ENCODE measurements around the gene DIP2C.

Gene DIP2C

DNA sequence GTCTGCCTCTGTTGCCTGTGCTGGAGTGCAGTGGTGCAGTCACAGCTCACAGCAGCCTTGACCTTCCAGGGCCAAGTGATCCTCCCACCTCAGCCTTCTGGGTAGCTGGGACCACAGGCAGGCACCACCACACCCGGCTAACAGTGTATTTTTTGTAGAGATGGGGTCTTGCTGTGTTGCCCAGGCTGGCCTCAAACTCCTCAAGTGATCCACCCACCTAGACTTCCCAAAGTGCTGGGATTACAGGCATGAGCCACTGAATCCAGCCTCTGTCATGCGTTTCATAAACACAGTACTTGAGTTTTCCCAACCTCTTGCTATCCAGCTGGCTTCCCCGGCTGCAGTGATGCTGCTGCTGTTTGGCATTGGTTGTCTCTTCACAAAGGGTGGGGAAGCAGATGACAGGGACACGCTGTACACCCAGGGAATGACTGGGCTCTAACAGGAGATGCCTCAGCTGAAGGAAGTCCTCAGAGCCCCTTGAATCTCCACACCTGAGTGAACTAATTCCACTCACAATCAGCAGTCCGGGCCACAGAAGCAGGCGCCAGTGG lies 191.5 kb downstream of the DIP2C start:
- DNase-seq (ENCODE audit: low read depth in 3 of 3), result no peak

DNA sequence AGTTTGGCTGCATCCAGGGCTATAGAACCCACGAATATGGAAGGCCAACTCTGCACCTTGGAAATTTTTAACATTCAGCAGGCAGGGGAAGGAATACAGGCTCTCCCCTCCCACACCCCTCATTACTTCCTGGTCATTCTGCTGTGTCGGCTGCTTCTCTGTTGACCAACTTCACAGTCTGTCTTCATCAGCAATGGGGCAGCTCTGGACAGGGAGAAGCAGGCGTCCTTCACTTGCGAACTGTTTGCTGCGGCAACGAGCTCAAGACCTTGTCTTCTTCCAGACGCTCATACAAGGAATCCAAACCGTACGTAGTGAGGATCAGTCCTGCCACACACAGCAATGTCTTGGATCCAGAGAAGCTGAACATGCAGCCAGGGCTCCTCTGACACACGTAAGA lies 192.2 kb downstream of the DIP2C start:
- no peak for DNase-seq (ENCODE audit: low read depth in 3 of 3)

DNA sequence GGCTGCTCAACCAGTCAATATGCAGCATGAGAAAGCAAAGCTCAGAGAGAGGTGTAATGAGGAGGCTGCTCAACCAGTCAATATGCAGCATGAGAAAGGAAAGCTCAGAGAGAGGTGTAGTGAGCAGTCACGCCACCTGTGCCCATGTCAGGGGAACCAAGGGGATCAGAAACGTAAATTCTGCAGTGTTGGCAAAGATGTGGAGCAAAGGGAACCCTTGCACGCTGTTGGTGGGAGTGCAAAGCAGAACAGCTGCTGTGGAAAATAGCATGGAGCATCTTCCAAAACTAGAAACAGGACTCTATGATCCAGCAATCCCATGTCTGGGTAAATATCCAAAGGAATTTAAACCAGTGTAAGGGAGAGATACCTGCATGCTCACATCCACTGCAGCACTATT lies 194.9 kb downstream of the DIP2C start:
- no peak for DNase-seq (ENCODE audit: low read depth in 3 of 3)

DNA sequence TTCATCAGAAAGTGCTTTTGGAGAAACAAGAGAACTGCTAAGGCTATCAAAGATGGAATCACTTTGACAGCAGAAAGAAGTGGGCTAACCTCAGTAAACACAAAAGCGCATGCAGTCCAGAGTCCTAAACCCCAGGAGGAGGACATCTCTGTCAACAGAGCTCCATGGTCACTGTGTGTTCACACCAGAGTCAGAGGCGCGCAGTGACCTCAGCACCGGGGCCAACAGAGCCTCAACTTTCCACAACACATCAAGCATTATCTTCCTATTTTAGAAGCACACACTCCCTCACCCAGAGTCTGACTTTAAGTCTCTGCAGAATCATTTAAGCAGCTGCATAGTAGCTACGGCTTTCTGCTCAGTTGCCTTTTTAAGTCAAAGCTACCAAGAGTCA lies 195.3 kb downstream of the DIP2C start:
- DNase-seq (ENCODE audit: low read depth in 3 of 3), result no peak

DNA sequence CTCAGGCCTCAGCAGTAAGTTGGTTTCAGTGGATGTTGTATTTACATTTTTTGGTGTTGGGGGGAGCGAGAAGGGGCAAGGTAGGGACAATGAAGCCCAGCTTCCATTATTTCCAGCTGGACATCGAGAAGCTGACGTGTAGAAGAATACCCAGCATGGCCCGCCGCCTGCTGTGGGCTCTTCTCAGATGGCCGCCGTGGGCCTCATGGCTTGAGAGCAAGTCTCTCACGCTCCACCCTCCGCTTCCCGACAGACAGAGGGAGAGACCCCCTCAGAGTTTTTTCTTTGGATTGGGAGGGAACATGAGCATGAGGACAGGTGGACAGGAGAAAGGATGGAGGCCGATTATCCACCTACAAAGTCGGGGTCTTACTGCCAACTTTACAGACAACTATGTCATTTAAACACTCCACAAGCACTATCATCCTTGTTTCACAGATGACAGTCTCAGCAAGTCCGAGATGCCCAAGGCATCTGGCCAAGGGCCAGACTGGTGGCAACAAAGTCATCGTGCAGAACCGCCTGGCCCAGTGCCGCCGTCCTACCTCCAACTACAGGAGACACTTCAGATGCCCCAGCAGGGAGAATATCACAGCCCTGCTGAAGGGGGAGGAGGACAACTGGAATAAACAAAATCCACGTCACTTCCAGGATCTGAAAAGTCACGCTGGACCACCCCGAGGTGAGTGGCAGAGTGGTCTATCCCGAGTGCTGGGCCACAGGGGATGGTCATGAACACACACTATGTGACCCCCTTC lies 195.9 kb downstream of the DIP2C start:
- DNase-seq (ENCODE audit: low read depth in 3 of 3), result no peak

DNA sequence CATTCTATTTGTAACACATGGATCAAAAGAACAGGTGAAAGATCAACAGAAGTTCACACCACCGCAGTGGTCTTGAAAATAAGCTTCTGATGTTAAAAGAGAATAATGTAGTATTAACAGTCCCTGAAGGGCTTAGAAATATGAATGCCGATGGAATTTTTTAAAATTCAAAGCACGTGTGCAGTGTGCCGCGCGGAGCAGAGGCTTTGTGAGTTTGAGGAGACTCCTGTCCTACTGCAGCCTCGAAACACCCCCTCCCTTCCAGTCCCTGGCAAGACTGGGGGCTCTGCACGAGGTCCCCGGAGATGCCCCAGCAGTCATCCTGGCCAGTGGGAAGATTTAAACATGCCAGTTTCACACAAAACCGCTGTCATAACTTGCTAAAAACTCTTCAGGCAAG lies 196.6 kb downstream of the DIP2C start:
- no peak for DNase-seq (ENCODE audit: low read depth in 3 of 3)

DNA sequence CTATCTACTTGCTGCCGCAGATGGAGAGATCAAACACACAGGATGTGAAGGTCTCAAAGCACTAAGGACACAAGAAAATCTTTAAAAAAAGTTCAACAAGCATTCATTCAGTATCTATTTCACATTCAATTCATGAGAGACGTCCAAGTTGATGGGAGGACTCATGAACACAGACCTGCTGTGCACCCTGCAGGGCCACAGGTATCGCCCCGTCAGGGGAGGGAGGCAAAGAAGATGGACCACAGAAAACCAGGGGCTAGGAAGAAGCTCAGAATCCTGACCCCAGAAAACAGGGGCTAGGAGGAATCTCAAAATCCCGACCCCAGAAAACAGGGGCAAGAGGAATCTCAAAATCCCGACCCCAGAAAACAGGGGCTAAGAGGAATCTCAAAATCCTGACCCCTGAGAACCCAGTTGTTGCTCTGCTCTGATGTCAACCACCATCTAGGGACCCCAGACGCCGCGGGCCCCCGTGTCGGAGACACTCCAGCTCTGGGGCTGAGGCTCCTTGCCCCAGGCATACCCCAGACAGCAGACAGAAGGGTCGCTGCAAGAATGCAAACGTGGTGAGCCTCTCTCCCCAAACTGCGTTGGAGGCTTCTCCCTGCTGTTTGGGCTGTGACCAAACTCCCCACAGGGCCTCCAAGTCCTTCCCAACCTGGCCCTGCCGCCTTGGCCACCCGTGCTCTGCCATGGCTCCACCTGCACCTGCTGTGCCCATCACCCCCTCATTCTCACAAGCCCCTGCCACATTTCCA lies 197.6 kb downstream of the DIP2C start:
- DNase-seq (ENCODE audit: low read depth in 3 of 3), result no peak

DNA sequence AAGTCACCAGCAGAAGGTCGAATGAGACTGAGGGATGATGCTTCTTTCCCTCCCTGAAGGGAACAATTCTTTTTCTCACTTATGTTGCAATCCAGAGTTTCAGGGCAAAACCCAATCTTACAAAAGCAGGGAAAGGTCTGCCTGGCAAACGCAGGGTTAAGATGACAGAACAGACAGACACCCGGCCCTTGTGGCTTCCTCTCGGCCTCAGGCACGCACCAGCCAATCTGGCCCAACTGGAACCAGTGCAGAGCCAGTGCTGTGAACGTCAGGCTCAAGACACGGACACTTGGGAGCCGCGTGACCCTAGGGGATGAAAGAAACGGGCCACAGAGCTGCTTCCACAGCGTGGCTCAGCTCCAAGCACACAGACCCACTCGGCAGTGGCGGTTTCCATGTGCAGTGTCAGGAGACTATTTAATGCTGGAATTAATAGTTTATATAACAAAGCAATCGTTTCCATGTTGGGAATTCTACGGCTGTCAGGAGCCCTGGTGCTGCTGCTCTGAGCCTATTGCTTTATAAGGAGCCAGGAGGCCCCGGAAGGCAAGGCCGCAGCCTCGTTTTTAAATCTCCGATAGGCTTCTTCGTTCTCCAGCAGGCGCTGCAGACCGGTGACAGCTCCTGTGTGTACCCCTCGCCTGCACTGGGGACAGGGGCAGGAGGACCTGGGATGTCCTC lies 198.4 kb downstream of the DIP2C start:
- no peak for DNase-seq (ENCODE audit: low read depth in 3 of 3)

DNA sequence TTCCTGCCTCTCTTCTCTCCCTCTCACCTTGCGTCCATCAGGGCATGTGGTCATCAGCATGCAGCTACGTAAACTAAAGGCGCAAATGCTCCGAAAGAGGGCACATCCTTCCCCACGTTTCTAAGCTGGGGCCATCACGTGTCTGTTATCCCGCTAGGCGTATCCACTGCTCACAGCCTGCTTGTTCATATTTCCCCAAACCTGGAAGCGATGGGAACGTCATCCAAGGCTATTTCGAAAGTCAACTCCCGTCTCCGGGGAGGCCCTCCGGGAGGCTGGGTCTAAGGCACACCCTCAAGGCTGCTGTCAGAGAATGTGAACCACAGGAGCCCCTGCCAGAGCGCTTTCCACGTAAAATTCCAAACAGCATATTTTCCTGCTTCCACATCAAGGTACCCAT lies 199.2 kb downstream of the DIP2C start:
- DNase-seq (ENCODE audit: low read depth in 3 of 3), result no peak

DNA sequence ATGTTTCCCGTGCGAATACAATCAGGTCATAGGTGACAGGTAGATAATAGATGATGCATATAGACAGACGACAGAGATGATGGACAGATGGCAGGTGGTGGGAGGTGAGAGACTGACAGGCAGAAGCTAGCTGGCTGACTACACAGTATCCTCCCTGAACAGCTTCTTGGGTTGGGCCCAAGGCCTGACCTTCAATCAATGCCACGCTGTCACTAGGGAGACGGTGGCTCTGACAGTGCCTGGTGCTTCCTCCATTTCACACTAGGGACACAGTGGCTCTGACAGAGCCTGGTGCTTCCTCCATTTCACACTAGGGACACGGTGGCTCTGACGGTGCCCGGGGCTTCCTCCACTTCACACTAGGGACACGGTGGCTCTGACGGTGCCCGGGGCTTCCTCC lies 200.1 kb downstream of the DIP2C start:
- DNase-seq (ENCODE audit: low read depth in 3 of 3), result no peak

DNA sequence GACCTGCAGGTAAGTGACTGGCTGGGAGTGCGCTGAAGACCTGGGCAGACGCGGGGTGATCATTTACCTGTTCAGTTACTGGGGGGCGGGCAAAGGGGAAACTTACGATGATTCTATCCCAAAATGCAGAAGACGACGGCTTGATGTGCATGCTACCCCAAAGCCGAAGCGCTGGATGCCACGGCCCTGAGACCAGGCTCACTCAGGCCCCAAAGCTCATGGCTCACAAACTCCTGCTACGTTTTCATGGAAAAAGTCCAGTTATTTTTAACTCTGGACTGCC lies 200.6 kb downstream of the DIP2C start:
- no peak for DNase-seq (ENCODE audit: low read depth in 3 of 3)

DNA sequence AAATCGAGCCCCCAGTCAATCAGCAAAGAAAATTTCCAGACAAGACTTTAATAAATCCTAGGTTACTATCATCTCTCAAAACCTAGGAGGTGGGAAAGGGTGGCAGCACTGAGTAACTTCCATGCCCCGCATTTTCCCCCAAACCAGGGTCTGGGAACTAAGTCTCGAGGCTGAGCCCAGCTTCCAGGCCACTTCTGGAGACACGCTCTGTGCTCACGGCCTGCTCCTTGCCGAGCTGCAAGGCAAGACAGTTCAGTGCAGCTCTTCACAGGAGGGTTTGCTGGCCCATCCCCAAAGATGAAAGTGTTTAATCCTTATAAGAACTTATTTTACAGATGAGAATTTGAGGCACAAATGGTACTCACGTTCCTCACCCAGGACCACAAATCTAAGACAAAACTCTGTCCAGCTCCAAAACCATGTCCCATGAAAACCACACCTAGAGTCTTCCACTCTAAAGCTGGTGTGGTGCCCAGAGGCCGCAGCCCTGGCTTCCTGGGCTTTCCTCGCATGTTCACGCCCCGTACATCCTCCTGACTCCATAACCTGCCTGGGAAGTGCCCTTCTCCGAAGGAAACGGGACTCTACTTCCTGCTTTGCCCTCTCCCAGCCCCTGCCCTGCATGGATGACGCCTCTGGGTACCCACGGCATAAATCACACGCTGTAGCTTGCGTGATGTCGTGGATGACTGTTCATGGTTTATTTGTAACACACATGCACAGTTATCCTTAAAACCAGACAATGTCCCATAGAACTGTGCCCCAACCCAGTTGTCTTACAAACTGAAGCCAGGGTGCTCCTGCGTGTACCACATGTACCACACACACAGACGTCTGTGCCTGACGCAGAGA lies 201.2 kb downstream of the DIP2C start:
- no peak for DNase-seq (ENCODE audit: low read depth in 3 of 3)

DNA sequence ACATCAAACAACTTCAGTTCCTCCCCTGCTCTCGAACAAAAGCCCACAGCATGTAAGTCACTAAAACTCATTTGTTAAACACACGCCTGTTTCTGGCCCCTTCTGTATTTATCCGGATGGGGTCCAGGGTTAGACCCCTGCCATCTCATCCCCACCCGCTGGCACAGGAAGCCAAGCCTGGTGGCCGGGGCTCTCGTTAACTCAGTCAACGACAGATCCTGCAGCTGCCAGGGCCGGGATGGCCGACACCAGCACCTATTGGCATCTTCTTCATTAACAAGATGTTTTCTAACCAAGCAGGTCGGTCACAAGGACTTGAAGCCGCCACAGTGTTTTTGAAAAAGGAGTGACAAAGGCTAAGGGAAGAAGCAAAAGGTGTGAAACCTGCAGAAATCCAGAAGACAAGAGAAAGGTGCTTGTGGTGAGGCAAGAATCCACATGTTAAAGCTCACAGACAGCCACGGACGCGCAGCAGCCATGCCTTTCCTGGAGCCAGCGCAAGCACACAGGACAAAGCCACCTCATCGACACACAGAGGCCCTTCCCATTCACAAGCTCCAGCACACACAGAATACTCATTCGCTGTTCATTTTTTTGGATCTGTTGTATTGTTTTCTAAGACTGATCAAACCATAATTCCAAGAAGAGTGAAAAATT lies 202.7 kb downstream of the DIP2C start:
- no peak for DNase-seq (ENCODE audit: low read depth in 3 of 3)

DNA sequence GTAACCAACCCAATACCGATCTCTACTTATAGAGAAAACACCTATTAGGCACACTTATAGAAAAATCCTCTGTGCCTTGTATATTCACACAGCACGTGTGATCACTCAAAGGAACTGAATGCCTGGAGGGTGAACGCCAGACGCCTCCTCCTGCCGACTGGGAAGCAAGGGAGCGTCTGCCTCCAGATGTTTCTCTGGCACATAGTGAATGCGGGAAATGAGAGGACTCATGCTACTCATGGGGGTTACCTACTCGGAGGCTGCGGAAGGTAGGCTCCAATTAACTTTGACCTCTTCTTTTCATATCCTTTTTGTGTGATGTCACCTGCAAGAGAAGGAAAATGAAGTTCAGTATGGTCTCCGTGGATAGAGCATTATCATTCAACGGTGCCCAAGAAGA lies 203.3 kb downstream of the DIP2C start:
- no peak for DNase-seq (ENCODE audit: low read depth in 3 of 3)

DNA sequence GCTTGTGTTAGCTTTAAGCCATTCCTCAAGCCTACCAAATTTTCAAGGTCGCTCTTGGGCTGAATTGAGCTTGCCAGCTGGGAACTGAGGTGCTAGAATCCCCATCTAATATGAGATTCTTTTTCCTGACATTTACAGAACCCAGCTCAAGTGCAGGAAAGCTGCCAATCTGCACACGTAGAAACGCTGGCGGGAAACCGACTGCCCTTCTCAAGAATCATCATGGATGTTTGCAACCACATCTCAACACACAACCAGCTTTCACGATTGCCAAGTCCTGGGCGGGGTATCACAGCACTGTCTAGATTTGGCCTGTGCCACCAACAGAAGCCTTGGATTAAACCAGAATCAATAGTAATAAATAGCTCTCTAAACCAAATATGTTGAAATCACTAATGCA lies 203.7 kb downstream of the DIP2C start:
- DNase-seq (ENCODE audit: low read depth in 3 of 3), result no peak

DNA sequence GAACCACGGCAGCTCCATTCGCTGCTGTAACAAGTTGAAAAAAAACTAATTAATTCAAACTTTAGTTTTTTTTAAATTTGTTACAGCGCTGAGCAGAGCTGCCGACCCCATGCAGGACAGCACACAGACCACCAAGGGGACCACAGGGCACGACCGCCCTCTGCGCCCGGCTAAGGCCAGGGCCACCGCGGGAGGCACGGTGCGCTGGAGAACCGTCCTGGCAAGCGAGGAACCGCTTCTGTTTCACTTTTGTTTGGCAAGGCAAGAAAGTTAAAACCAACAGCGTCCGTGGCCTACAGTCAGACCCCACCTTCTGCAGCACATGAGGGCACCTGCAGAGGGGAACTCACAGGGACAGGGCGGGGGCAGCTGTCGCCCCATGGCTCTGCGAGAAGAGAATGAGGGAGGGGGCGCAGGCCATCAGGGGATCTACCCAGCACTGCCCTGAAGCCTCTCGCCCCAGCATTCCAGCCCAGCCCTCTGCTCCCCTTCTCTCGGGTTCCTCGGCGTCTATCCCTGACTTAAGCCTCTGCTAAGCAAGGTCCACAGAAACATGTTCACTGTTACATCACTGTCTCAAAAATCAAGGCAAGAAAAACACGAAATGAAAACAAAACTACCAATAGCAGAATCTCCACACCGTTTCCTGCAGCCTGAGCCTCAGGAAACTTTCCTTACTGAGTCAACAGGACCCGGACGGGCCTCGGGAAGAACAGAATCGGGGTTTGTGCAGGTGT lies 204.4 kb downstream of the DIP2C start:
- DNase-seq (ENCODE audit: low read depth in 3 of 3), result no peak

DNA sequence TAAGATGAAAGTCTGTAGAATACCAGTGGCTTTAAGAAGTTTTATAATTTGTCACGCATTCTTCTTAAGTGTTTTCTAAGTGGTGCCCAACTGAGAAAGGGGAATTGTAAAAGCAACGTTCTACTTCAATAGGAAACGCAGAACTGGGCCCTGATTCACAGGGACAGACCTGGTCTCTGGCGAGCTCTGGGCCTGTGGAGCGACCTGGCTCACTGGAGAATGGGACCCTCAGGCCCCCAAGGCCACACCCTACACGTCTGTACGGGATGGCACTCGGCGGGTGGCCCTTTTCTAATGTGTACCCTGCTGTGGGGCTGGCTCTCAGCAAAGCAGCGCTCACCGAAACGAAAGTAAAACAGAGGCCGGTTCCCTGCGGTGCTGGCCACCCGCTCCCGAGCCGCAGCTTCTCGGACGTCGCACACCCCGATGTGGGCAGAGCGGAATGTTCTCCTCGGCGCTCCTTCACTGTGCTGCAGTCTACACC lies 205.0 kb downstream of the DIP2C start:
- no peak for DNase-seq (ENCODE audit: low read depth in 3 of 3)

DNA sequence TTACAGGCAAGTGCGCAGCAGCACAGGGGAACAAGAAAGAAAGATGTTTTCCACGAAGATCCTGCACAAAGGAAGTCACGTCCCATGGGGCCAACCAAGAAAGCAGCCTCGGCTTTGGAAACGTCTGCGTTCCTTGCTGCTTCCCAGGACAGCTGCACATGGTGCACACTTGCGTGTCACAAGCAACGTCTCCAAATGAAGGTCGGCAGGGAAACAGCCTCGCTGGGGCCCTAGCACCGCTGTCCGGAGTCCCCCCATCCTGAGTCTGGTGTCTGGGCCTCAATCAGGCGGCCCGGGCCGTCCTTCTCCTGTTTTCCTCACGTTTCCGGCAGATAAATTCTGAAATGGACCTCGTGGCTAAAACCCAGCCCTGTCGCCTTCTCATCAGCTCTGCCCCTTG lies 206.2 kb downstream of the DIP2C start:
- DNase-seq (ENCODE audit: low read depth in 3 of 3), result no peak

DNA sequence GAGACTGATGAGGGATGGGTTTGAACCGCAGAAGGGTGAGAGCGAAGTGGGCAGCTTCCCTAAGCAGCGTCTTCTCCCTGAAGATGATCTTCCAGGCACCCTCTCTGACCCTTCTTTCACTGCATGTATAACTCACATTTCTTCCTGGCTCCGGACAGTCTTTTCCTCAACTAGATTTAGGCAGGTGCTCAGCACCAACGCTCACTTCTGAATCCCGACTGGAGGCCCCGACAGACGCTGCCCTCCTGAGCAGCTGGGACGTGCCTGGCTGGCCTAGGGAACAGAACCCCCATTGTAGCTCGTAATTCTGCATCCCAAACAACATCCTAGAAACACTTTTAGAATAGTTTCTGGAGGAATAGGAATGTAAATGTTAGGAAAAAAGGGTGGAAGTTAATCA lies 206.6 kb downstream of the DIP2C start:
- no peak for DNase-seq (ENCODE audit: low read depth in 3 of 3)

DNA sequence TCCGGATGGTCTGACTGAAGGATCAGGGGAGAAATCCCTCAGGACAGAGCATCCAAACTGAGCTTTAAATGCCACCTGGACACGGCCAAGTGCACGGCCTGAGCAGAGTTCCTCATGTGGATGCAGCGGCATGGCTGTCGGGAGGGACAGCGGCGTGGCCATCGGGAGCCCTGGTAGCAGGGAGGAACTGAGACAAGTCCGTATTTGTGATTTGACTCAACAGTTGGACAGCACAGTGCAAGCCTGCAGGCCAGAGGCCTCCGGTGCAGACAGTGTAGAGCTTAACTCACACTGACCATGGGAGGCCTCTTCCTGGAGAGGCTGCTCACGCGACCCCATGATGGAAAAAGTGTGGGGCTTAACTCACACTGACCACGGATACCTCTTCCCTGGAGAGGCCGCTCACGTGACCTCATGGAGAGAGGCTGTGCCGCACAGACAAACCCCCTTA lies 207.4 kb downstream of the DIP2C start:
- DNase-seq (ENCODE audit: low read depth in 3 of 3), result no peak
